Nephron (organoid): ENCODE measurements around the gene GPC5.
A peak's percentile ranks its signal among the peaks of the same experiment; 100 is the strongest.
"Not testable (repeated sequence)": the region's sequence is repeated elsewhere in the genome, so short reads cannot be mapped to it uniquely, and the experiment has no call there.

Source experiments
- H3K27ac Mint-ChIP-seq, 3 experiments: 2 replicates each; pipeline ENCODE4 v1.8.0; 2020; ENCODE audit warnings: mixed read lengths in 3 of 3, mild to moderate bottlenecking in 2 of 3, moderate library complexity in 1 of 3
- H3K27me3 Mint-ChIP-seq: 2 replicates; pipeline ENCODE4 v1.8.0; 2021; ENCODE audit warnings: low read depth, mild to moderate bottlenecking, moderate library complexity, mixed read lengths
- H3K36me3 Mint-ChIP-seq: 2 replicates; pipeline ENCODE4 v1.8.0; 2020; ENCODE audit warnings: low read depth, mixed read lengths
- H3K4me1 Mint-ChIP-seq: 2 replicates; pipeline ENCODE4 v1.8.0; 2020; ENCODE audit warnings: mixed read lengths
- H3K4me3 Mint-ChIP-seq, 3 experiments: 2 replicates each; pipeline ENCODE4 v1.8.0; 2020; ENCODE audit warnings: mild to moderate bottlenecking in 3 of 3, mixed read lengths in 3 of 3, moderate library complexity in 2 of 3
- H3K9me3 Mint-ChIP-seq: 2 replicates; pipeline ENCODE4 v1.8.0; 2020; ENCODE audit warnings: mixed read lengths
- CTCF ChIP-seq, 3 experiments: fragments of 200-600 bp; sonication (generic); IDR thresholded peaks; one replicate each; pipeline ENCODE4 v1.5.0; 2021; ENCODE audit warnings: antibody characterized with exemption in 3 of 3; ENCODE audit not compliant: unreplicated experiment in 3 of 3

The GPC5 gene

GRCh38 chr13:91398413-91399188 is at the start of gene GPC5:
GPC5 (plus strand) TSS chr13:91398621.
- Mint-ChIP-seq H3K36me3 (no peaks in the 10 kb centered on the region), H3K27me3 (peaks cover 89% of the 10 kb centered on the region), H3K4me1 (no peaks in the 10 kb centered on the region), H3K4me3 (peak within 1 kb of the TSS; percentile 85 to 91 (median 85)), H3K9me3 (no peaks in the 10 kb centered on the region), H3K27ac (no peak within 1 kb of the TSS)
- no peak for TF ChIP-seq CTCF (IDR thresholded peaks at IDR 0.05; ENCODE audit: unreplicated experiment in 3 of 3)

GRCh38 chr13:91348906-91349435 is 49.5 kb upstream of the GPC5 start:
- H3K27me3 Mint-ChIP-seq, result peaks cover 12% of the 10 kb centered on the region
- no peaks in the 10 kb centered on the region for H3K9me3 Mint-ChIP-seq
- H3K36me3 Mint-ChIP-seq, result peaks cover 44% of the 10 kb centered on the region
- H3K4me3 Mint-ChIP-seq, result peak overlapping the region; percentile 88 to 97 (median 96)
- TF ChIP-seq CTCF (IDR thresholded peaks at IDR 0.05; ENCODE audit: unreplicated experiment in 3 of 3), result peak; percentile 92 to 95 (median 93)
- H3K4me1 Mint-ChIP-seq, result peaks cover 40% of the 10 kb centered on the region
- H3K27ac Mint-ChIP-seq, result peak overlapping the region; percentile 87 to 95 (median 94)

- peaks cover 45% of the 10 kb centered on the region for H3K4me1 Mint-ChIP-seq
- H3K36me3 Mint-ChIP-seq, result peaks cover 57% of the 10 kb centered on the region
- H3K27me3 Mint-ChIP-seq, result peaks cover 9% of the 10 kb centered on the region
- TF ChIP-seq CTCF (IDR thresholded peaks at IDR 0.05; ENCODE audit: unreplicated experiment in 3 of 3), result no peak
- H3K27ac Mint-ChIP-seq, result peak overlapping the region; percentile 87 to 95 (median 94)
- H3K4me3 Mint-ChIP-seq, result peak overlapping the region; percentile 88 to 97 (median 96)
- H3K9me3 Mint-ChIP-seq, result no peaks in the 10 kb centered on the region
These were observed 48.2 kb upstream of the GPC5 start for GRCh38 chr13:91349992-91350911.

GRCh38 chr13:91351123-91351522 is 47.3 kb upstream of the GPC5 start:
- Mint-ChIP-seq H3K27ac (peak overlapping the region in 2 of 3 experiments; percentile 6 to 80), H3K9me3 (no peaks in the 10 kb centered on the region), H3K36me3 (peaks cover 65% of the 10 kb centered on the region), H3K4me1 (peaks cover 50% of the 10 kb centered on the region), H3K27me3 (peaks cover 5% of the 10 kb centered on the region), H3K4me3 (peak overlapping the region; percentile 88 to 97 (median 96))
- no peak for TF ChIP-seq CTCF (IDR thresholded peaks at IDR 0.05; ENCODE audit: unreplicated experiment in 3 of 3)

GRCh38 chr13:91351980-91352379 is 46.4 kb upstream of the GPC5 start:
- peak overlapping the region; percentile 88 to 97 (median 96) for H3K4me3 Mint-ChIP-seq
- peaks cover 53% of the 10 kb centered on the region for H3K4me1 Mint-ChIP-seq
- peak overlapping the region in 1 of 3 experiments; percentile 71 for H3K27ac Mint-ChIP-seq
- H3K27me3 Mint-ChIP-seq, result peaks cover 3% of the 10 kb centered on the region
- no peaks in the 10 kb centered on the region for H3K9me3 Mint-ChIP-seq
- peaks cover 74% of the 10 kb centered on the region for H3K36me3 Mint-ChIP-seq
- TF ChIP-seq CTCF (IDR thresholded peaks at IDR 0.05; ENCODE audit: unreplicated experiment in 3 of 3), result no peak

- H3K36me3 Mint-ChIP-seq, result peaks cover 81% of the 10 kb centered on the region
- H3K4me3 Mint-ChIP-seq, result peak overlapping the region in 1 of 3 experiments; percentile 41
- H3K9me3 Mint-ChIP-seq, H3K27me3 Mint-ChIP-seq: not testable (repeated sequence)
- peak overlapping the region in 2 of 3 experiments; percentile 41 to 62 for H3K27ac Mint-ChIP-seq
- peaks cover 59% of the 10 kb centered on the region for H3K4me1 Mint-ChIP-seq
These were observed 45.5 kb upstream of the GPC5 start for GRCh38 chr13:91352891-91353290.
